ENCODE measurements around the gene ANKRD39. TPM values are rescaled to one million over a fixed set of nuclear protein-coding genes. Genes with fewer than 3 reads are reported as not detected.

The ANKRD39 gene
- total and polyA plus RNA-seq, 10 of the 15 experiments (the other 5 are each of a cell fraction or from before 2014, with no cell fraction given): 7.4 to 36.2 (median 23.7) TPM

DNA sequence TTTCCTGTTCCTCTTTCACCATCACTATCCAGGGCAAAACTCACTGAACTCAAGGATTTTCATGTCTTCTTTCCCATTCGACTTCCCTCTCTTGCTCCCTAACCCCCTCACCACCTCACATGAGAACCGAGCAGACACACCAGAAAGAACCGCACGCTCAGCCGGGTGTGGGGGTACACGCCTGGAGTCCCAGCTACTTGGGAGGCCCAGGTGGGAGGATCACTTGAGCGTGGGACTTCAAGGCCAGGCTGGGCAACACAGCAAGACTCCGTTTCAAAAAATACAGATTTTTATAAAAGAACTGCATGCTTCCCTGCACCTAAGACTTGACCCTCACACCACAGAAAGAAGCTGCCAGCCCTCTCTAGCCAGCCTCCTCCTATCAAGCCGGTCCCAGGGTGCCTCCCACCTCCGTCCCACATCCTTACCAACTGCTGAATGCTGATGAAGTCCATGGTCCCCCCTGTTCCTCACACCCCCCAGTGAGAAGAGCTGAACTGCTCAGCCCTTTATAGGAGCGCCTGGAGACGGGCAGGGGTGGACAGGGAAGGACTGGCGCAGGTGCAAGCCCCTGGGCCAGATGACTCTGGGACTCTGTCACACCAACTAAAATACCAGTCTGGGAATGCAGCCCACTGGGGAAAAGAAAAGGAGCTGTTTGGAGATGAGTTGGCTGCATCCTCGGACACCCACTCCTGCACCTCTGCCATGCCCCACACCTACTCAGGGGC lies 14.1 kb downstream of the ANKRD39 start, which contains the start of gene ANKRD23:
ANKRD23 (minus strand) TSS at position 484 of the 731 bp plus-strand sequence; CDS start at position 455, 29 bp downstream.
- no peaks in the 10 kb centered on the region for H3K79me2 ChIP-seq (ENCODE audit: control insufficient read depth, insufficient read depth, low read length)
- H3K9ac ChIP-seq (ENCODE audit: control insufficient read depth, insufficient read depth, low read length): no peak within 1 kb of the TSS
- H3K4me1 ChIP-seq (ENCODE audit: control insufficient read depth, insufficient read depth, low read length): peaks cover 9% of the 10 kb centered on the region
- no peaks in the 10 kb centered on the region for H3K27me3 ChIP-seq (replicated peaks in 1 of 2; ENCODE audit: control insufficient read depth in 2 of 2, insufficient read depth in 2 of 2, low read length in 1 of 2)
- H3K4me3 ChIP-seq: no peak within 1 kb of the TSS
- no peaks in the 10 kb centered on the region for H3K9me3 ChIP-seq (replicated peaks; ENCODE audit: control insufficient read depth, insufficient read depth, low read length)
- no peak within 1 kb of the TSS for H2AFZ ChIP-seq (ENCODE audit: control insufficient read depth, low read depth, low read length)
- ChIA-PET POLR2A (interaction anchor here (0.6 kb wide), 1 partner anchor 98 kb away, joined by 8 read pairs; no protein-coding TSS in a partner anchor), RAD21 (ENCODE audit: unreplicated experiment) (interaction anchor here (0.8 kb wide), 1 partner anchor 14 kb away, joined by 3 read pairs; the partner anchor contains the start of gene ANKRD39), CTCF (no interaction called here), SMC1A (ENCODE audit: uncharacterized antibody, unreplicated experiment) (interaction anchor here (1.4 to 1.5 kb wide), 2 partner anchors 14 to 29 kb away, joined by 3 to 4 read pairs; partner anchors contain the start of gene ANKRD39)
- TF ChIP-seq EP300 (IDR thresholded peaks at IDR 0.05; ENCODE audit: borderline replicate concordance in 1 of 2, control insufficient read depth in 1 of 2, low read depth in 2 of 2, low read length in 2 of 2) (no peak), E2F8 (IDR thresholded peaks at IDR 0.05; ENCODE audit: low read depth, partially characterized antibody) (no peak)
- in situ Hi-C loops (cut with MboI): no loop called here
- no peak for FAIRE-seq
- H3K27ac ChIP-seq (ENCODE audit: control insufficient read depth, insufficient read depth): no peak within 1 kb of the TSS
- no peak for DNase-seq (ENCODE audit: low read depth, low spot score)
- no TSS peak for BruUV-seq (replicated peaks)
- WGBS (ENCODE audit: insufficient coverage, insufficient replicate concordance, low lambda C conversion rate, missing lambda C conversion rate): 91% methylated on average over 14 of the region's 14 CpGs
- H4K20me1 ChIP-seq (ENCODE audit: control insufficient read depth, insufficient read depth): no peaks in the 10 kb centered on the region
- peaks cover 0 to 3% of the 10 kb centered on the region in 2 experiments; a peak in 3 of 4 replicates for H3K36me3 ChIP-seq (ENCODE audit: control insufficient read depth in 2 of 2, insufficient read depth in 2 of 2, low read length in 1 of 2)
- H3K4me2 ChIP-seq (ENCODE audit: control insufficient read depth, insufficient read depth): no peak within 1 kb of the TSS
- ATAC-seq: no peak
- intact Hi-C loops (cut with micrococcal nuclease; ENCODE audit: unreplicated experiment): no loop called here

All from GM12878 (cell line).